IPS DF 19.7 (cell line): Measurements from ENCODE around the gene PRPF40A.

Experiments
- DNase-seq: peaks from one replicate; pipeline ENCODE4 v3.0.0-alpha.2; 2013; ENCODE audit warnings: low read depth, low spot score

Gene PRPF40A

DNA sequence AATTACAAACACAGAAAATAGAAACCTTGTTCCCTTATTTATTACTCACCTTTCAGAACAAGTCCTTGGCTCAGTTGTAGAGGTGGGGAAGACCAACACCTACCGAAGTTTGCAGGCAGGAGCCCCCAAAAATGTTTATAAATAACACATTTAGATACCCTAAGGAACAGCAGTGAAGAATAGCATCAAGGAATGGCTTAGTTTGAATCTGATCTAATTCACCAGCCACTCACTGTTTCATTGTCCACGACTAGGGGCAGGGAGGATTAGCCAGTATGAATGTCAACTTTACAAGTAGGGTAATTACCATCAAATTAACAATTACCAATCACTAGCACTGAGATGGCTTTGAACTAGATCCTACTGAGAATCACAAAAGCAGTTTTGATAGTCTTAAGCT is 65.4 kb downstream of the PRPF40A start:
- no peak for DNase-seq

DNA sequence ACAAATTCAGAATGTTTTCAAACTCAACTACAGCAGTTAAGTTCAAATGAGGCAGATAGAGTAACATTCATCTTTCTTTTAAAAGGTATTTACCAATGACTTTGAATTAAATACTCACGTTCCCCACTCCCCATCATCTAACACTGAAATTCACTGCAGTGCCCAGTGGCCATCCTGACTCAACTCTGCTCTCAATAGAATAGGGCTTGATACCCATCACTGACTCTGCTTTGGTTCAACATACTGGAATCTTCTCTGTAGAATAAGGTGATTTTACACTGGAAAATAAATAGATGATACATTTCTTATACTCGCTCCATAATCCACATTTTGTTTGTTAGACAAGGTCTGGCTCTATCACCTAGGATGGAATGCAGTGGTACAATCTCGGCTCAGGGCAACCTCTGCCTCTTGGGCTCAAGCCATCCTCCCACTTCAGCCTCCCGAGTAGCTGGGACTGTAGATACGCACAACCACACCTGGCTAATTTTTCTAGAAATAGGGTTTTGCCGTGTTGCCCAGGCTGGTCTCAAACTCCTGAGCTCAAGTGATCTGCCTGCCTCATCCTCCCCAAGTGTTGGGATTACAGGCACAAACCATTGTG is 66.4 kb downstream of the PRPF40A start:
- DNase-seq = no peak

DNA sequence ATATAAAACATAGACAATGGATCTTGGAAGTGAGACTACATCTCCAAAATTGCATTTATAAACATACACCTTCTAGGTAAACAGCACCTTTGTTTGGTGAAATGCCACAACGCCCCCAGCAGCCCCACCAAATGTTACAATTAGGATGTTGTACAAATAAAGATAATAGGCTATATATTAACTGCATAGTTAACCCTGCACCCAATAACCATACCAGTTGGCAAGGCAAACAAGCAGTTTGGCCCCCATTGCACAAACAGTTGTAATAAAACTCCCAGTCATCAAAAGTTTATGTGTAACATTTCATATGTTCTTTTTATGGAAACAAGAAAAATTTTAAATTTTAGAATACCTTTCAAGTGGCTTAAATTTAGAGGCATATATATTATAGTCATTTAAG is 67.3 kb downstream of the PRPF40A start:
- no peak for DNase-seq

GRCh38 chr2:152648336-152648735 is 68.9 kb downstream of the PRPF40A start:
- DNase-seq = peak; percentile 9

DNA sequence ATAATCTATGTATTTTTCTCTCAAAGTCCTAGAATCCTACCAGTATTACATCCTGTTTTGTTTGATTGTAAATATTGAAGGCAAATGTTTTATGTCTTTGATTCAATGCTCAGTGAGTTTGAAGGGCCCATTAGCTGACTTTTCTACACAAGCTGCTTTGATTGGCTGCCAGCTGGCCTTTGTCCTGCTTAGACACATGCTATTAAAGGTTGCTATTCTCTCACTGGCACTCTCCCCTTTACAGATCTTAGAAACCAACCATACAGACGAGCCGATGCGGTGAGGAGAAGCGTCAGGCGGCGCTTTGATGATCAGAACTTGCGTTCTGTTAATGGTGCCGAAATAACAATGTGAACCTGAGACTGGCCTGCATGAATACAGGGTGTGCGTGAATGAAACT is 69.7 kb downstream of the PRPF40A start:
- DNase-seq = no peak

- no peak for DNase-seq
These were observed 70.5 kb downstream of the PRPF40A start for GRCh38 chr2:152646775-152647174.

- no peak for DNase-seq
These were observed 71.0 kb downstream of the PRPF40A start for GRCh38 chr2:152646264-152646663.

DNA sequence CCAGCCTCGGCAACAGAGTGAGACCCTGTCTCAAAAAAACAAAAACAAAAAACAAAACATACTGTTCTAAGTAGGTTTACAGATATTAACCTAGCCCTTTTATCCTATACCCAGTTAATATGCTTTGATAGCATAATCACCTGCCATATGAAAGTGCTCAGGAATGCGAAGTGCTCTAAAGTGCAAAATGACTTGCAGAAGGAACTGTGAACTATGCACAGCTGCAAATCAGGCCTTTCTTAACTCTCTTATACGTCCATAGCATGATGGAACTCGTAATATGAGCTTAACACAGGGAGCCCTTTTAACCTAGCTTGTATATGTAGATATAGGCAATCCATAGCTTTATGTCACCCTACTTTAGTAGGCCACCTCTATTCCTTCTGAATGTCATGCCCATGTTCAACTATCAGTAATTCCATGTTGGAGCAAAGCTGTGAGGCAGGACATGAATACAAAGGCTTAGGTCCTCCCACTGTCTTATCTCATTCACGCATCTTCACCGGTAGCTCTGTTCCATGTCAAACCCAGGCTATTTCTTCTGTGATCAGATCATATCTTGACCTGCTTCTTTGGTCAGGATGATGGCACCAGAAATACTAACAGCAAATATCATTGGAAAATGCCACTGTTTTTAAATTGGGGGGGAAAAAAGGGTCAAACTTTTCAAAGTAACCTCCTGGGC is 72.9 kb downstream of the PRPF40A start:
- DNase-seq = no peak

GRCh38 chr2:152638590-152638989 is 78.7 kb downstream of the PRPF40A start:
- no peak for DNase-seq

- no peak for DNase-seq
These were observed 79.2 kb downstream of the PRPF40A start for GRCh38 chr2:152638056-152638455.

DNA sequence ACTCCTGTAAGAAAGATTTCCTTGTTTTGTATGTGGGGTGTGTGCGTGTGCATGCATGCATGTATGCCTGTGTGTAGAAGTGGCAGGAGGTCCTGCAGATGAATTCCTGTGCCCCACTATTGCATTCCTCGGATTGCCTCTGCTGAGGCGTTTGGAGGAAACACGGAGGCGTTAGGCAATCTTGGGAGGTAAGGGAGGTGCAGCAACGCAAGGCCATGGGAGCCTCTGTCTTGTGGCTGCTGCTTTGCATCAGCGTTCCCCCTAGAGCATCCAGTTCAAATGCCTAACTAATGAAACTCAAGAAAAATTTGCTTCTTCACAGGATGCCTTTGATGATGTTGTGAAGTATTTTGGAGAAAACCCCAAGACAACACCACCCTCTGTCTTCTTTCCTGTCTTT is 80.0 kb downstream of the PRPF40A start:
- no peak for DNase-seq

DNA sequence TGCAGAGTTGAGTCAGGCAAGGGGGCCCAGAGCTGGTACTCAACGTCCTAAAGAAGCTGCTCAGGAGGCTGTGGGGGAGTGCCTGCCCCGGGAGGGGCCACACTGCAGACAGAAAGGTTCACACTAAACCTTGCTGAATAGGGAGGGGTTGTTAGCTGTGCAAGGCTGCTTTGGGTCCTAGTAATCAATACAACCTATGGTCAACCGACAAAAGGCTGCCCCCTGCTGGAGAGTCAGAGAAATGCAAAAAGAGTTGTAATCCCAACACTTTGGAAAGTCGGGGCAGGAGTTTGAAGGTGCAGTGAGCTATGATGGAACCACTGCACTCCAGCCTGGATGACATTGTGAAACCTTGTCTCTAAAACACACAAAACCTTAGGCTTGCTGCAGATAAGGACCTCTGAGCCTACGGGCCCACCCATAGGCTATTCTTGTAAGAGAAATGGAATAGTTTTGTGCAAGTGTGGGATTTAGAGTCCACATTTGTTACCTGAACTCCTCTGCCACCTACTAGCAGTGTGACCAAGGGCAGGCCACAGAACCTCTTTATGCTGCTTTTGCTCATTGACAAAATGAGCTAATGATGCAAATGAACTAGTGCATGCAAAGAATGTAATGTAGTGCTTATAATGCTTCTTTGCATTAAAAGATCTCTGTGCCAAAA is 81.5 kb downstream of the PRPF40A start:
- DNase-seq = peak; percentile 23

DNA sequence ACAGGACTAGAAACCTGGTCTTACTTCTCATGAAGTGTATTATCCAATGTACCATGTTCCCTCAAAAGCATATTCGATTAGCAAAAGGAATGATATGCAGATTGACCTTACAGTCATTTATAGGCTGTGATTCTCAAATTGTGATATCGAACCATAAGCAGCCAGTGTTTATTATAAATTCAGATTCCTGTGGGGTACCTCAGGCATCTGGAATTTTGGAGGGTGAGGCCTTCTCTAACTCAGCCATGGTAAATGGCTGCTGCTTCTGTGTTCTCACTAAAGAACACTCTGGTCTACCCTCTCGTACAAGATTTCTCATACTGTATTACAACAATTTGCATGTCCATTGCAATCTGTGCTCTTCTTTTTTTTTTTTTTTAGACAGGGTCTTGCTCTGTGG is 84.5 kb downstream of the PRPF40A start:
- no peak for DNase-seq

GRCh38 chr2:152630466-152630865 is 86.8 kb downstream of the PRPF40A start:
- no peak for DNase-seq

DNA sequence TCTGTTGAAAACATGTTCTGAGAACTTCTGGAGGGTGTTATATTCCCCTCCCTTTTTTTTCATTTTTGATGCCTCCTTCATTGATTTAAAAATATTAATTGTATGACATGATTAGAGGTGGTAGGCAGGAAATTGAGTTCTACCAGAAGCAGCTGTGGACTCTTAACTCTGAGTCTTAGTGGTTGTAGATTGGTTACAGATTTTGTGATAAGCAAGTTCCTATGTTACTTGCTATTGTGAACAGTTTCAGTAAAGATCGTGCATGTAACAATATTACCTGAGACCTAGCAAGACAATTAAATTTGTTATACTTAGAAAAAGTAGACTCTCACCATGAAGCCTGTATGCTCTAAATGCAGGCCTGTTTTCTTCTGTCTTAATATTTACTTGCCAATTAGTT is 88.1 kb downstream of the PRPF40A start:
- no peak for DNase-seq

DNA sequence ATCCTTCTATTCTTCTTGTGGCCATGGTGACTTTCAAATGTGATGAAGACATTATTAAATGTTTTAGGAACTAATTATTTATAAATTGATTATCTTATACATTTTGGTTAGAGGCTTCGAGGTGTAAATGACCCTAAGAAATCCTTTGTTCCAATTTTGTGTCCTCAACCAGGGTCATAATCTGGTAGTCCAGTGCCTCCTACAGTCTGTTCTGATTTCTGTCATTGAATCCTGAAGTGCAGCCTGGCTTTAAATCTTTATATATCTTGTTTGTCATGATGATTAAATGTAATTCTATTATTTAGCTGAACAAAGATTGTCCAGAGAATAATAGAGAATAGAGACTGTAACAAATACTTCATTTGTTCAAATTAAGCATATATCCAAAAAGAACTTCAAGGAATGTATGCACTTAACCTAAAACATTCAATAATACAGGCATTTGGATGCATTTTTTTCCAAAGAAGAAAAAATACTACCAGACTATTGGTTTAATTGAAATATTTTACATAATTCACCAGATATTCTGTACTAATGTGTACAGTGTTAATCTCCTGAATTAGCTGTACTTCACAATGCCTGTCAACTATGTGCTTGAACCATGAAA is 89.8 kb downstream of the PRPF40A start:
- no peak for DNase-seq

DNA sequence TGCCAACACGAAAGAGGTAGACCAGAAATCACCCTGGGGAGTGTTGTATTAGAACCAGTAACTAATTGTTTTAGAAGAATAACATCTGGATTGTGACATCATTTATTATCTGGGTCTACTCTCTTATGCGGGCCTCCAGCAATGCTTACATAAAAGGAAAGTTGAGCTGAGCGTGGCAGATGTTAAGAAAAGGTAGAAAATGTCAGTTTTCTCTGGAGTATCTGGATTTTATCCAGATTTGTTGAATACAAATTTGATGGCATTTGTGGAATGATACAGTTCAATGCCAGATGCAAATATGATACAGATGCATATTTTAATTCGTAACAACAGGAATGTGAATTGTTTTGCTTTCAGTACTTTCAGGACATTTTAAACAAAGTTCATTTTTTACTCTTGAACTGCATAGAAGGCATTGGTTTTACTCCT is 90.3 kb downstream of the PRPF40A start:
- DNase-seq = no peak

DNA sequence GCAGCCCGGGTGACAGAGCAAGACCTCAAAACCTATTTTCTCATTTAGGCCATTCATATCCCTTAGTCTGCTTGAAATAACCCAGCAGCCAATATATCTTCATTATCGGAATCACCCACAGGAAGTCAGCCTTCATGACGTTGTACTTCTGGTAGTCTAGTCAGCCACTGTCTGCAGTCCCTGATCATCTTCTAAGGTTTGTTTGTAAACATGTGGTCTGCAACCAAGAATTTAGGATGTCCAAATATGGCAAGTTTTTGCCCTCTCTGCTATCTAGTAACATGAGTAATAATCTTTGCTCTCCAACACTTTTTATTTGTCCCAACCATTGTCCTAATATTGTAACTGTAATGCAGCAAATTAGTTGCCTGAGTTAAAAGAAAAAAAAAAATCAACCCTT is 92.5 kb downstream of the PRPF40A start:
- no peak for DNase-seq

DNA sequence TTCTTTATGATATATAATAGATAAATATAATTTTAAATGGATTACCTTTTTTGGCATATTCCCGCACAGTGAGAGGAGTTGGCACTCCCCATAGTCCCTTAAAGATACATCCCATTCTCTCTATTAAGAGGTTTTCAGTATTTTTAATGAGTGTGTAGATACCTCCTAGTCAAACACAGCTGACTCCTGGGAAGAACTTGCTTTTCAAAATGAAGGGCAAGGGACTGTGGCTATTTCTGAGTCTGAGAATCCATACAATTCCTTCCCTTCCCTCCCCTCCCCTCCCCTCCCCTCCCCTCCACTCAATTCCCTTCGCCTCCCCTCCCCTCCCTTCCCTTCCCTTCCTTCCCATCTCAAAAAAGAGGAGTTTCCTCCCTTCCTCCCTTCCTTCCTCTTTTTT is 93.5 kb downstream of the PRPF40A start:
- no peak for DNase-seq

DNA sequence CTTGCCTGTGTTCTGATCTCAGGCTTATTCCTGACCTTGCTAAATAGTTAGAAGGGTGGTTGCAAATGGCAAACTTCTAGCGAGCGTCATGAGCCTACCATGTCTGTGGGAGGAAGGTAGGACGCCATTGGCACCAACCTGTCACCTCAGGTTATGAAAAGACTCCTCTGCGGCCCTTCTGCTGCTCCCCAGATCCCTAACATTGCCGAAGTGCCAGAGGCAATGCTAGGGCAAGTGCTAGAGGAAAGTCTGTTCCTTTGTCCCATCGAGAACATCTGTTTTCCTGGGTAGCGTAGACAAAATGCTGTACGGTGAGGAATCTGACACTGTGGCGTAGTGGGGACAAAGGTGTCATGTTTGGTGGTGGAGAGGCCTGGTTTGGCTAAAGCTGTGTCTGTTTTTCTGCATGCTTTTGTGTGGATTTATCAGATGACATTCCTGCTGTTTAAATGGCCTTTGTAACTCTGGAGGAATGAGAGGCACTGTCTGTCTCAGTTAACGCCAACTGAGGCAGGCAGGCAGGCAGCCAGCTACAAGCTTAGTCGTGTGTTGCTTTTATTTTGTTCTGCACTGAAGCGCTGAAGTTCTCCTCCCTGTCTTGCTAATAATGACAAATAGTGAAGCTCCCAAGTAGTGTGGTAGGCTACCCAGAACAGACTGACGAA is 94.1 kb downstream of the PRPF40A start:
- DNase-seq = no peak

DNA sequence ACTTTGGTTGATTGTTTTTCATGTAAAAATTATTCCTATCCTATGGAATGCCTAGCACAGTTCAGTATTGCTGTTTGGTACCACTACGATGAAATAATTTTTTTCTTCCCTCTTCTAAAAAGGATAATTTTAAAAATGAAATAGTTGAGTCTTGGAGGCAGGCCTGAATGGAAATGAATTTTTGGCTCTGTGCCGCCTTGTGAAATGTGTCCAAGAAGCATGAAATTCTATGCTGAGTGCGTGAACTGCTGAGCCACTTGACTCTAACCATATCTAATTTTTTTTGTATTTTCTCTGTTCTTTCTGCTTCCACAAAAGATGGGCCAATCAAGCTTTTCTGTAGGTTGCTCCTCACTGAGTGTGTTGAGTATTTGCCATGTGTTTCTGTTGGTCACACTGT is 95.0 kb downstream of the PRPF40A start:
- DNase-seq = no peak

DNA sequence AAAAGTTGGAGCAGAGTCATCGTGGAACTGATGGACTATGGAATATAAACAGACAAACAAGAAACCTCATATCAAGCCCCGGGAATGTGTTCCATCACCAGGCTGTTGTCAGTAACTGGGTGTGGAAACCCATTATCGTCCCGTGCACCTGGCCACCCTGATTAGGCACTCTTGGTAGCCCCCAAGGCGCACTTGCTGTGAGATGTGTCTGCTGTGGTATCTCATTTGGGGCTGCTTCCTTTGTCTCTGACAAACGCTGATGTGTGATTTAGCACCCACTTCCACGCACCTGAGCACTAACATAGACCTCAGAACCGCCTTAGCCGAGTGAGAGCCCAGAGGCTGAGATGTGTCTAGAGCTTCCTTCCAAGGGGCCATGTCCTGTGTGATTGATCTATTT is 96.3 kb downstream of the PRPF40A start:
- DNase-seq = no peak
